Endothelial cell of umbilical vein (primary cell): ENCODE data around the gene GRM5. TPM values are rescaled to one million over a fixed set of nuclear protein-coding genes. Genes with fewer than 3 reads are reported as not detected.

Experiments
- BruUV-seq: library from RNA; stranded (reverse); fragments of 400-500 nt; replicated peaks from 2 replicates; lab custom pipeline; 2021; lab: Mats Ljungman, UMichigan
- CTCF ChIA-PET: fragments of 300-600, 350-600 bp; sonication (Branson Sonifier 250); formaldehyde crosslinking; loops from one replicate; lab custom pipeline; 2021; ENCODE audit warnings: antibody characterized with exemption, inconsistent platforms; lab: Charles Lee
- POLR2A ChIA-PET: fragments of 300-600, 350-600 bp; sonication (Branson Sonifier 250); formaldehyde crosslinking; loops from one replicate; lab custom pipeline; 2021; ENCODE audit warnings: antibody characterized with exemption, inconsistent platforms; lab: Charles Lee
- DNase-seq: peaks from one replicate; pipeline ENCODE4 v3.0.0-alpha.2; 2011; ENCODE audit warnings: low read depth, low spot score
- FAIRE-seq: peaks from 2 replicates; lab custom pipeline; 2011; peaks lifted over from hg19 to GRCh38; lab: Jason Lieb, UNC
- H2AFZ ChIP-seq: 2 replicates; pipeline ENCODE4 v1.6.0; 2012; ENCODE audit warnings: low read depth, low read length, control low read depth, inconsistent platforms
- H3K27ac ChIP-seq: 2 replicates; pipeline ENCODE4 v1.5.1; 2011; ENCODE audit warnings: low read depth, mild to moderate bottlenecking, control low read depth, low read length, moderate library complexity; ENCODE audit not compliant: insufficient read depth
- H3K27me3 ChIP-seq, 2 experiments: 2 replicates each; pipeline versions ENCODE4 v1.6.0 to v1.6.1; 2011; ENCODE audit warnings: low read length in 2 of 2, mixed read lengths in 1 of 2; ENCODE audit not compliant: control insufficient read depth in 2 of 2, insufficient read depth in 2 of 2
- H3K36me3 ChIP-seq, 2 experiments: 2 replicates in 1 of 2; 3 replicates in 1 of 2; pipeline ENCODE4 v1.5.1; 2011; ENCODE audit warnings: low read length in 2 of 2, mild to moderate bottlenecking in 1 of 2, moderate library complexity in 1 of 2; ENCODE audit not compliant: control insufficient read depth in 2 of 2, insufficient read depth in 2 of 2; ENCODE audit errors: extremely low read depth in 1 of 2
- H3K4me1 ChIP-seq: 3 replicates; pipeline ENCODE4 v1.5.1; 2011; ENCODE audit warnings: mild to moderate bottlenecking, low read length; ENCODE audit not compliant: control insufficient read depth, insufficient read depth; ENCODE audit errors: extremely low read depth
- H3K4me2 ChIP-seq: 2 replicates; pipeline ENCODE4 v1.6.1; 2011; ENCODE audit warnings: low read length, control low read depth, mixed read lengths; ENCODE audit not compliant: insufficient read depth
- H3K4me3 ChIP-seq, 3 experiments: fragments of 200-600 bp in 1 of 3; sonication (generic), shearing (Covaris generic) in 1 of 3; replicated peaks in 1 of 3; 2 replicates each; pipeline ENCODE4 v1.5.1; 2011 to 2016; ENCODE audit warnings: control low read depth in 3 of 3, low read length in 3 of 3, mild to moderate bottlenecking in 2 of 3, inconsistent platforms in 1 of 3, low read depth in 1 of 3, moderate library complexity in 1 of 3; ENCODE audit not compliant: insufficient read depth in 1 of 3
- H3K79me2 ChIP-seq: 2 replicates; pipeline ENCODE4 v1.6.0; 2012; ENCODE audit warnings: low read length, inconsistent platforms; ENCODE audit not compliant: control insufficient read depth, insufficient read depth
- H3K9ac ChIP-seq: replicated peaks from 2 replicates; pipeline ENCODE3; 2011; ENCODE audit warnings: low read length, control low read depth; ENCODE audit not compliant: insufficient read depth; ENCODE audit errors: extremely low read depth
- H3K9me1 ChIP-seq: replicated peaks from 3 replicates; pipeline ENCODE4 v1.6.0; 2011; ENCODE audit warnings: mild to moderate bottlenecking, low read length; ENCODE audit not compliant: control insufficient read depth, insufficient read depth; ENCODE audit errors: extremely low read depth
- H3K9me3 ChIP-seq: replicated peaks from 2 replicates; pipeline ENCODE4 v1.5.1; 2012; ENCODE audit warnings: low read length, inconsistent platforms; ENCODE audit not compliant: control insufficient read depth, insufficient read depth
- H4K20me1 ChIP-seq: replicated peaks from 2 replicates; pipeline ENCODE3; 2011; ENCODE audit warnings: mild to moderate bottlenecking, low read length; ENCODE audit not compliant: control insufficient read depth, insufficient read depth; ENCODE audit errors: extremely low read depth
- EZH2 ChIP-seq: IDR thresholded peaks from 2 replicates; pipeline ENCODE4 v1.6.1; 2012; ENCODE audit warnings: borderline replicate concordance, low read depth, mild to moderate bottlenecking, moderate library complexity, low read length, inconsistent platforms; ENCODE audit not compliant: severe bottlenecking
- FOS ChIP-seq: IDR thresholded peaks from 2 replicates; pipeline ENCODE4 v1.6.1; 2011; ENCODE audit warnings: mild to moderate bottlenecking, low read length, moderate library complexity, borderline replicate concordance; ENCODE audit not compliant: insufficient read depth
- GATA2 ChIP-seq: IDR thresholded peaks from 2 replicates; pipeline ENCODE4 v1.7.0; 2011; ENCODE audit warnings: low read depth, mild to moderate bottlenecking, moderate library complexity, mixed read lengths, low read length; ENCODE audit not compliant: insufficient read length, insufficient read depth
- JUN ChIP-seq: IDR thresholded peaks from 2 replicates; pipeline ENCODE4 v1.6.1; 2011; ENCODE audit warnings: borderline replicate concordance, low read depth; ENCODE audit not compliant: insufficient read length, insufficient read depth
- MAX ChIP-seq: IDR thresholded peaks from 2 replicates; pipeline ENCODE4 v1.6.1; 2011; ENCODE audit not compliant: insufficient read depth, insufficient read length
- MYC ChIP-seq: IDR thresholded peaks from one replicate; pipeline ENCODE4 v1.6.1; 2011; ENCODE audit warnings: mild to moderate bottlenecking, low read depth, low read length
- POLR2A ChIP-seq: IDR thresholded peaks from 2 replicates; pipeline ENCODE4 v1.6.1; 2012; ENCODE audit warnings: low read depth, mild to moderate bottlenecking, control low read depth, low read length
- POLR2AphosphoS5 ChIP-seq: IDR thresholded peaks from 2 replicates; pipeline ENCODE4 v1.6.1; 2012; ENCODE audit warnings: low read depth, mild to moderate bottlenecking, control low read depth, low read length, moderate library complexity; ENCODE audit not compliant: insufficient read depth
- dilution Hi-C: fragments of 300-500 bp; cut with MboI; formaldehyde crosslinking; loops from one replicate; pipeline ENCODE4 v1.15.0; 2019; ENCODE audit warnings: low sequenced_read_pairs; ENCODE audit not compliant: extremely low pct_ligation_motif_present
- intact Hi-C: fragments of 100-400 bp; cut with micrococcal nuclease; formaldehyde crosslinking; loops from one replicate; pipeline ENCODE4 v1.10.0; 2022
- polyA plus RNA-seq, 4 experiments: library from polyadenylated mRNA; depleted of rRNA in 3 of 4; stranded (reverse) in 3 of 4; unstranded in 1 of 4; fragments of >200 nt; gene quantifications; 2 replicates each; pipeline versions ENCODE4 v1.2.1 to v1.2.3, GENCODE V29; 2011 to 2012; ENCODE audit warnings: missing spikeins in 1 of 4
- total RNA-seq: library from RNA; stranded (reverse); gene quantifications from 2 replicates; pipeline ENCODE4 v1.2.3, GENCODE V29; 2021
- TF ChIP-seq, protein P1 (sequence below), 2 donors: IDR thresholded peaks; 1 replicate in 1 of 2; 2 replicates in 1 of 2; pipeline ENCODE4 v1.5.1; 2011; ENCODE audit warnings: low read length in 2 of 2, mild to moderate bottlenecking in 2 of 2, moderate library complexity in 2 of 2, control low read depth in 1 of 2, inconsistent platforms in 1 of 2, low read depth in 1 of 2; ENCODE audit not compliant: insufficient read depth in 1 of 2; ENCODE audit errors: extremely low read depth in 1 of 2

Gene GRM5
- total and polyA plus RNA-seq, 2 donors (not counting 3 experiments of a cell fraction or from before 2014, with no cell fraction given), result 0.10 to 0.11 TPM

GRCh38 chr11:88799771-88800500 is 265.8 kb downstream of the GRM5 start:
- Histone ChIP-seq H4K20me1 (no peaks in the 10 kb centered on the region), H2AFZ (no peak overlapping the region), H3K4me1 (no peaks in the 10 kb centered on the region), H3K27me3 (no peaks in the 10 kb centered on the region), H3K36me3 (no peaks in the 10 kb centered on the region), H3K9me3 (no peaks in the 10 kb centered on the region), H3K9me1 (no peaks in the 10 kb centered on the region), H3K27ac (no peak overlapping the region), H3K9ac (no peak overlapping the region), H3K79me2 (no peaks in the 10 kb centered on the region), H3K4me2 (no peak overlapping the region), H3K4me3 (no peak overlapping the region)
- no TSS peak for BruUV-seq
- DNase-seq (no peak), FAIRE-seq (no peak)
- TF ChIP-seq, protein P1, sequence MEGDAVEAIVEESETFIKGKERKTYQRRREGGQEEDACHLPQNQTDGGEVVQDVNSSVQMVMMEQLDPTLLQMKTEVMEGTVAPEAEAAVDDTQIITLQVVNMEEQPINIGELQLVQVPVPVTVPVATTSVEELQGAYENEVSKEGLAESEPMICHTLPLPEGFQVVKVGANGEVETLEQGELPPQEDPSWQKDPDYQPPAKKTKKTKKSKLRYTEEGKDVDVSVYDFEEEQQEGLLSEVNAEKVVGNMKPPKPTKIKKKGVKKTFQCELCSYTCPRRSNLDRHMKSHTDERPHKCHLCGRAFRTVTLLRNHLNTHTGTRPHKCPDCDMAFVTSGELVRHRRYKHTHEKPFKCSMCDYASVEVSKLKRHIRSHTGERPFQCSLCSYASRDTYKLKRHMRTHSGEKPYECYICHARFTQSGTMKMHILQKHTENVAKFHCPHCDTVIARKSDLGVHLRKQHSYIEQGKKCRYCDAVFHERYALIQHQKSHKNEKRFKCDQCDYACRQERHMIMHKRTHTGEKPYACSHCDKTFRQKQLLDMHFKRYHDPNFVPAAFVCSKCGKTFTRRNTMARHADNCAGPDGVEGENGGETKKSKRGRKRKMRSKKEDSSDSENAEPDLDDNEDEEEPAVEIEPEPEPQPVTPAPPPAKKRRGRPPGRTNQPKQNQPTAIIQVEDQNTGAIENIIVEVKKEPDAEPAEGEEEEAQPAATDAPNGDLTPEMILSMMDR (IDR thresholded peaks at IDR 0.05; ENCODE audit: extremely low read depth in 1 of 2, insufficient read depth in 1 of 2, low read depth in 1 of 2, low read length in 2 of 2), result no peak
- TF ChIP-seq POLR2AphosphoS5, result no peak
- no peak for TF ChIP-seq FOS
- TF ChIP-seq MAX, result no peak
- no peak for TF ChIP-seq JUN
- TF ChIP-seq MYC, result no peak
- no peak for TF ChIP-seq POLR2A
- no peak for TF ChIP-seq GATA2
- TF ChIP-seq EZH2, result no peak
- ChIA-PET CTCF (no interaction called here), POLR2A (no interaction called here)
- intact Hi-C loops (no loop called here), dilution Hi-C loops (no loop called here)
